HG02623 (cell line): ENCODE measurements around the gene CAMK2D.
"Not testable (repeated sequence)": the region's sequence is repeated elsewhere in the genome, so short reads cannot be mapped to it uniquely, and the experiment has no call there.

Source experiments
- ATAC-seq: cut with Tn5 transposase; IDR thresholded peaks from one replicate; pipeline ENCODE4 v1.9.1; 2021; ENCODE audit warnings: moderate library complexity; ENCODE audit not compliant: unreplicated experiment

Gene CAMK2D

GRCh38 chr4:113761620-113762185 lies at the start of gene CAMK2D:
CAMK2D (minus strand) TSS chr4:113761738; CDS start chr4:113761068, 670 bp downstream.
- ATAC-seq, result peak; percentile 50

- ATAC-seq, result no peak
Observed at GRCh38 chr4:113810906-113811305, 49.4 kb upstream of the CAMK2D start.

GRCh38 chr4:113809311-113809710 lies 47.8 kb upstream of the CAMK2D start:
- ATAC-seq, result no peak

- no peak for ATAC-seq
Observed at GRCh38 chr4:113806850-113807249, 45.3 kb upstream of the CAMK2D start.

- ATAC-seq, result no peak
Observed at GRCh38 chr4:113801882-113802281, 40.3 kb upstream of the CAMK2D start.

- not testable (repeated sequence) for ATAC-seq
Observed at GRCh38 chr4:113796381-113796780, 34.8 kb upstream of the CAMK2D start.

GRCh38 chr4:113790478-113790877 lies 28.9 kb upstream of the CAMK2D start:
- no peak for ATAC-seq

- no peak for ATAC-seq
Observed at GRCh38 chr4:113788888-113789287, 27.4 kb upstream of the CAMK2D start.

GRCh38 chr4:113785781-113786180 lies 24.2 kb upstream of the CAMK2D start:
- ATAC-seq, result no peak

GRCh38 chr4:113784497-113785250 lies 23.1 kb upstream of the CAMK2D start:
- no peak for ATAC-seq

GRCh38 chr4:113783701-113784100 lies 22.2 kb upstream of the CAMK2D start:
- no peak for ATAC-seq

GRCh38 chr4:113783289-113783688 lies 21.8 kb upstream of the CAMK2D start:
- no peak for ATAC-seq

GRCh38 chr4:113781439-113782040 lies 20.0 kb upstream of the CAMK2D start:
- ATAC-seq, result no peak

- no peak for ATAC-seq
Observed at GRCh38 chr4:113776679-113777078, 15.1 kb upstream of the CAMK2D start.

GRCh38 chr4:113776016-113776415 lies 14.5 kb upstream of the CAMK2D start:
- ATAC-seq, result no peak

- ATAC-seq, result no peak
Observed at GRCh38 chr4:113773756-113774155, 12.2 kb upstream of the CAMK2D start.

GRCh38 chr4:113773014-113773413 lies 11.5 kb upstream of the CAMK2D start:
- ATAC-seq, result no peak

- ATAC-seq, result no peak
Observed at GRCh38 chr4:113772319-113772718, 10.8 kb upstream of the CAMK2D start.

- no peak for ATAC-seq
Observed at GRCh38 chr4:113769744-113770143, 8.2 kb upstream of the CAMK2D start.

GRCh38 chr4:113768952-113769351 lies 7.4 kb upstream of the CAMK2D start:
- ATAC-seq, result no peak

GRCh38 chr4:113766882-113767281 lies 5.3 kb upstream of the CAMK2D start:
- ATAC-seq, result no peak

GRCh38 chr4:113764720-113765264 lies 3.3 kb upstream of the CAMK2D start:
- no peak for ATAC-seq
